Measurements from ENCODE around the gene ENKD1.

Gene ENKD1

GRCh38 chr16:67651847-67652246, 14.7 kb downstream of the ENKD1 start:
- TF ChIP-seq, protein P1, sequence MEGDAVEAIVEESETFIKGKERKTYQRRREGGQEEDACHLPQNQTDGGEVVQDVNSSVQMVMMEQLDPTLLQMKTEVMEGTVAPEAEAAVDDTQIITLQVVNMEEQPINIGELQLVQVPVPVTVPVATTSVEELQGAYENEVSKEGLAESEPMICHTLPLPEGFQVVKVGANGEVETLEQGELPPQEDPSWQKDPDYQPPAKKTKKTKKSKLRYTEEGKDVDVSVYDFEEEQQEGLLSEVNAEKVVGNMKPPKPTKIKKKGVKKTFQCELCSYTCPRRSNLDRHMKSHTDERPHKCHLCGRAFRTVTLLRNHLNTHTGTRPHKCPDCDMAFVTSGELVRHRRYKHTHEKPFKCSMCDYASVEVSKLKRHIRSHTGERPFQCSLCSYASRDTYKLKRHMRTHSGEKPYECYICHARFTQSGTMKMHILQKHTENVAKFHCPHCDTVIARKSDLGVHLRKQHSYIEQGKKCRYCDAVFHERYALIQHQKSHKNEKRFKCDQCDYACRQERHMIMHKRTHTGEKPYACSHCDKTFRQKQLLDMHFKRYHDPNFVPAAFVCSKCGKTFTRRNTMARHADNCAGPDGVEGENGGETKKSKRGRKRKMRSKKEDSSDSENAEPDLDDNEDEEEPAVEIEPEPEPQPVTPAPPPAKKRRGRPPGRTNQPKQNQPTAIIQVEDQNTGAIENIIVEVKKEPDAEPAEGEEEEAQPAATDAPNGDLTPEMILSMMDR (IDR thresholded peaks at IDR 0.05; ENCODE audit: insufficient read depth, low read depth, low read length, missing control alignments): no peak
- no peak overlapping the region for H3K4me3 ChIP-seq (ENCODE audit: low read length)
- DNase-seq (ENCODE audit: low read depth): no peak

GRCh38 chr16:67651039-67651438, 15.5 kb downstream of the ENKD1 start:
- DNase-seq (ENCODE audit: low read depth): no peak
- TF ChIP-seq, protein P1 (IDR thresholded peaks at IDR 0.05; ENCODE audit: insufficient read depth, low read depth, low read length, missing control alignments): no peak
- H3K4me3 ChIP-seq (ENCODE audit: low read length): no peak overlapping the region

DNA sequence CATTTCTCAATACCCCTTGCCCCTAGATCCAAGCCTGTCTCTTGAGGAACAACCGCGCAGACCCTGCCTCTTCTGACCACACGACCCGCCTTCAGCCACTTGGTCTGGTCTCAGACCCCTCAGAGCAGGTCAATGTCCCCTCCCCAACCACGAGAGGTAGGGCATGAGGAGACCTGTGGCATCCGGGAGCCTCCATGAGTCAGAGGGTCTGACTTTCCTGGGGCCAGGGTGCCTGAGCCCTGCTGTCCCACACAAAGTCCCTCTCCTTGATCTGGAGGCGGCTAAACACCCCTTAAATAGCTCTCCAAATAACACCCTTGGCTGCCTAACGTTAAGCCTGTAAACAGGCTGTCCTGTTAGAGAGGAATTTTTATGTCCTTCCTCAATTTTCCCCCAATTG, 16.5 kb downstream of the ENKD1 start:
- DNase-seq (ENCODE audit: low read depth): no peak
- H3K4me3 ChIP-seq (ENCODE audit: low read length): no peak overlapping the region
- TF ChIP-seq, protein P1 (IDR thresholded peaks at IDR 0.05; ENCODE audit: insufficient read depth, low read depth, low read length, missing control alignments): no peak

DNA sequence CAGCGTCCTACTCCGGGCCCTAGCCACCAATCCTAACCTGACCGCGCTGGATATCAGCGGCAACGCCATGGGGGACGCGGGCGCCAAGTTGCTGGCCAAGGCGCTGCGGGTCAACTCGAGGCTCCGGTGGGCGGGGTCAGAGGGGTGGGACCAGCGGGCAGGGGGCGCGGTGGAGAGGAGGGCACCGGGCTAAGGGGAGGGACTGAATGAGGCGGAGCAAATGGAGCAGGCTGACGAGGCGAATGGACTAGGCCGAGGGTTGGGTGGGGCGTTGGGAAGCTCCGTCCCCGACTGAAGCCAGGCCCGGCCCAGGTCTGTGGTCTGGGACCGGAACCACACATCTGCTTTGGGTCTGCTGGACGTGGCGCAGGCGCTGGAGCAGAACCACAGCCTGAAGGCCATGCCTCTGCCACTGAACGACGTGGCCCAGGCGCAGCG, 17.0 kb downstream of the ENKD1 start:
- DNase-seq (ENCODE audit: low read depth): no peak
- TF ChIP-seq, protein P1 (IDR thresholded peaks at IDR 0.05; ENCODE audit: insufficient read depth, low read depth, low read length, missing control alignments): no peak
- H3K4me3 ChIP-seq (ENCODE audit: low read length): no peak overlapping the region

DNA sequence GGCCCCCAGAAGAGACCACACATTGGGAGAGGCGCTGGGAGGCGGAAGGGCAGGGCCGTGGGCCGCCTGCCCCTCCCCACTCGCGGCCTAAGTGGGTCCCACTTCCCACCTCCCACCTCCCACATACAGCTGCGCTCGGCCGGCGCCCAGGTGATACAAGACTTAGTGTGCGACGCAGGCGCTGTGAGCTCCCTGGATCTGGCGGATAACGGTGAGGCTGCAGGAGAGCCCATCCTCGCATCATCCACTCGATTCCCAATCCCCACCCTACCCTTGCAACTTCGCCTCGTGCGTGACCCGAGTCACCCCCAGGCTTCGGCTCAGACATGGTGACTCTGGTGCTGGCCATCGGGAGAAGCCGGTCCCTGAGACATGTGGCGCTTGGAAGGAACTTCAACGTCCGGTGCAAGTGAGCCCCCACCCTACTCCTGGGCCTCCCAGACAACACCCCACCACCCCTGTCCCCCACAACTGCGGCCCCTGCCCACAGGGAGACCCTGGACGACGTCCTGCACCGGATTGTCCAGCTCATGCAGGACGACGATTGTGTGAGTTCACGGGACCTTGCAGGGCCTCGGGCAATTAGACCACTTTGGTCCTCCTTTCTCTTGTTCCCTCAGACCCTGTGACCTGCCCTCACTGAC, 17.7 kb downstream of the ENKD1 start:
- TF ChIP-seq, protein P1 (IDR thresholded peaks at IDR 0.05; ENCODE audit: insufficient read depth, low read depth, low read length, missing control alignments): no peak
- no peak overlapping the region for H3K4me3 ChIP-seq (ENCODE audit: low read length)
- DNase-seq (ENCODE audit: low read depth): no peak

GRCh38 chr16:67648088-67648763, 18.3 kb downstream of the ENKD1 start:
- no peak for DNase-seq (ENCODE audit: low read depth)
- TF ChIP-seq, protein P1 (IDR thresholded peaks at IDR 0.05; ENCODE audit: insufficient read depth, low read depth, low read length, missing control alignments): no peak
- no peak overlapping the region for H3K4me3 ChIP-seq (ENCODE audit: low read length)

Data from epithelial cell of esophagus (primary cell).